Body of pancreas (tissue), 4 donors: ENCODE measurements around the gene GLT8D2. TPM values are rescaled to one million over a fixed set of nuclear protein-coding genes. Genes with fewer than 3 reads are reported as not detected.
A peak's percentile ranks its signal among the peaks of the same experiment; 100 is the strongest.

ENCODE experiments used
- ATAC-seq: fragments of 150-250 bp; one replicate; pipeline ENCODE4 v1.9.1; 2016
- DNase-seq, 4 donors: peaks; one replicate each; pipeline ENCODE4 v3.0.0-alpha.2; 2019
- H3K27ac ChIP-seq, 4 donors: fragments of 200-600 bp; sonication (generic); 1 replicate in 3 of 4; 2 replicates in 1 of 4; pipeline versions ENCODE4 v1.5.1 to v1.6.1; 2016 to 2019; ENCODE audit warnings: mild to moderate bottlenecking in 1 of 4, mixed read lengths in 1 of 4, moderate library complexity in 1 of 4
- H3K27me3 ChIP-seq, 2 donors: fragments of 200-600 bp; sonication (generic); one replicate each; pipeline ENCODE4 v1.6.0; 2016; ENCODE audit warnings: mild to moderate bottlenecking in 1 of 2
- H3K36me3 ChIP-seq, 2 donors: fragments of 200-600 bp; sonication (generic); replicated peaks in 1 of 2; 2 replicates each; pipeline ENCODE4 v1.5.1; 2016; ENCODE audit warnings: low read depth in 2 of 2; ENCODE audit not compliant: insufficient read depth in 1 of 2
- H3K4me1 ChIP-seq: fragments of 200-600 bp; sonication (generic); one replicate; pipeline ENCODE4 v1.6.0; 2016
- H3K4me3 ChIP-seq, 2 donors: fragments of 200-600 bp; sonication (generic); 1 replicate in 1 of 2; 2 replicates in 1 of 2; pipeline ENCODE4 v1.5.1; 2016 to 2019
- H3K9me3 ChIP-seq, 3 donors: fragments of 200-600 bp; sonication (generic); 1 replicate in 2 of 3; 2 replicates in 1 of 3; pipeline ENCODE4 v1.5.1; 2016
- POLR2A ChIP-seq, 3 donors: fragments of 450-650 bp; IDR thresholded peaks; one replicate each; pipeline ENCODE4 v1.6.1; 2016; ENCODE audit warnings: antibody characterized with exemption in 3 of 3, mild to moderate bottlenecking in 2 of 3
- WGBS, 2 donors: methylation state at CpG; one replicate each; pipeline ENCODE4 v1.1.5; 2017; 5-methylcytosine and 5-hydroxymethylcytosine counted together
- intact Hi-C: fragments of 100-400 bp; cut with DNase I; formaldehyde crosslinking; loops from one replicate; pipeline ENCODE4 v1.15.1; 2023
- total RNA-seq, 2 donors: library from RNA; depleted of rRNA; stranded (reverse); fragments of >200 nt; gene quantifications; one replicate each; pipeline ENCODE4 v1.1.0, GENCODE V29; 2016
- TF ChIP-seq, protein P1 (sequence below), 7 experiments: fragments of 450-650 bp in 4 of 7; fragments of 200-600 bp in 3 of 7; sonication (generic) in 3 of 7; IDR thresholded peaks; one replicate each; pipeline ENCODE4 v1.5.1; 2016 to 2019; ENCODE audit warnings: antibody characterized with exemption in 7 of 7

Gene GLT8D2
- total RNA-seq, 2 donors from 2014 or later = 0.99 to 6.0 TPM

DNA sequence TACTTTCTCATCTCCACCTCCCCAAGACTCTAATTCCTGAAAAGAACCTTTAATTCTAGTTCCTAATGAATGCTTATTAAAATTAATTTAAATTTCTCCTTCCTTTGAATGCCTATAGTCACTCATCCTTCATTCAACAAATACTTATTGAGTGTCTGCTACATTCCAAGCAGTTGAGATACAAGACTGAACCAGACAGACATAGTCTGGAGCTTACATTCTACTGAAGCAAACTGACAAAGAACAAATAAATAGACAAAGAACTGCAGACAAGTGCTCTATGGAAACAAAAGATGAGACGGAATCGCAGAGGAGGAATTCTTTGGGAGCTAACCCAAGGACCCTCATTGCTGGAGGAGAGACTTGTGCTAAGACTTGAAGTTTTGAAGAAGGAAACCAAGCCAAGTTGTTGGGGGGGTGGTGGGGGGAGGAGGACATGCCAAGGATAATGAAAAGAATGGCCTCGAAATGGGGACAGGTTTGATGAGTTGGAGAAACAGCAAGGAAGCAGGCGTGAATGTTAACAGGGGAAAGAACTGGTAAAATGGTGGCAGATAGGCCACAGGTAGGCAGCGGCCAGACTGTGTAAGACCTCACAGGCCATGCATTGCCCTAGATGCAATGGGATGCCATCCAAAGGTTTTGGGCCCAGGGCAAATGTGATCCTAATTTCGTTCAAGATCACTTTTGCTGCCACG lies 94.0 kb downstream of the GLT8D2 start:
- peak overlapping the region in 3 of 4 donors; percentile 72 to 96 (median 92) for H3K27ac ChIP-seq
- intact Hi-C loops = no loop called here
- no peaks in the 10 kb centered on the region for H3K27me3 ChIP-seq
- H3K4me1 ChIP-seq = peaks cover 21% of the 10 kb centered on the region
- no peak for ATAC-seq
- no peaks in the 10 kb centered on the region for H3K9me3 ChIP-seq
- H3K4me3 ChIP-seq = peak overlapping the region; percentile 43 to 47
- H3K36me3 ChIP-seq = peaks cover 5% of the 10 kb centered on the region in 2 donors
- no peak for DNase-seq
- WGBS, 2 donors = 25 to 30% methylated on average over 7 of the region's 7 CpGs
- TF ChIP-seq, protein P1, sequence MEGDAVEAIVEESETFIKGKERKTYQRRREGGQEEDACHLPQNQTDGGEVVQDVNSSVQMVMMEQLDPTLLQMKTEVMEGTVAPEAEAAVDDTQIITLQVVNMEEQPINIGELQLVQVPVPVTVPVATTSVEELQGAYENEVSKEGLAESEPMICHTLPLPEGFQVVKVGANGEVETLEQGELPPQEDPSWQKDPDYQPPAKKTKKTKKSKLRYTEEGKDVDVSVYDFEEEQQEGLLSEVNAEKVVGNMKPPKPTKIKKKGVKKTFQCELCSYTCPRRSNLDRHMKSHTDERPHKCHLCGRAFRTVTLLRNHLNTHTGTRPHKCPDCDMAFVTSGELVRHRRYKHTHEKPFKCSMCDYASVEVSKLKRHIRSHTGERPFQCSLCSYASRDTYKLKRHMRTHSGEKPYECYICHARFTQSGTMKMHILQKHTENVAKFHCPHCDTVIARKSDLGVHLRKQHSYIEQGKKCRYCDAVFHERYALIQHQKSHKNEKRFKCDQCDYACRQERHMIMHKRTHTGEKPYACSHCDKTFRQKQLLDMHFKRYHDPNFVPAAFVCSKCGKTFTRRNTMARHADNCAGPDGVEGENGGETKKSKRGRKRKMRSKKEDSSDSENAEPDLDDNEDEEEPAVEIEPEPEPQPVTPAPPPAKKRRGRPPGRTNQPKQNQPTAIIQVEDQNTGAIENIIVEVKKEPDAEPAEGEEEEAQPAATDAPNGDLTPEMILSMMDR (IDR thresholded peaks at IDR 0.05) = no peak
- TF ChIP-seq POLR2A (IDR thresholded peaks at IDR 0.05) = no peak

GRCh38 chr12:103952497-103952896 lies 97.5 kb downstream of the GLT8D2 start:
- DNase-seq (no peak), ATAC-seq (no peak)
- Histone ChIP-seq H3K9me3 (no peaks in the 10 kb centered on the region), H3K36me3 (peaks cover 5 to 21% of the 10 kb centered on the region in 2 donors), H3K4me1 (peaks cover 20% of the 10 kb centered on the region), H3K27me3 (no peaks in the 10 kb centered on the region), H3K4me3 (no peak overlapping the region), H3K27ac (no peak overlapping the region)
- no peak for TF ChIP-seq POLR2A (IDR thresholded peaks at IDR 0.05)
- TF ChIP-seq, protein P1 (IDR thresholded peaks at IDR 0.05) = no peak
- WGBS, 2 donors = 72 to 77% methylated on average over 1 of the region's 1 CpG
- intact Hi-C loops = no loop called here

GRCh38 chr12:103948746-103949406 lies 101.1 kb downstream of the GLT8D2 start:
- H3K27ac ChIP-seq = no peak overlapping the region
- 76 to 79% methylated on average over 13 of the region's 13 CpGs for WGBS, 2 donors

DNA sequence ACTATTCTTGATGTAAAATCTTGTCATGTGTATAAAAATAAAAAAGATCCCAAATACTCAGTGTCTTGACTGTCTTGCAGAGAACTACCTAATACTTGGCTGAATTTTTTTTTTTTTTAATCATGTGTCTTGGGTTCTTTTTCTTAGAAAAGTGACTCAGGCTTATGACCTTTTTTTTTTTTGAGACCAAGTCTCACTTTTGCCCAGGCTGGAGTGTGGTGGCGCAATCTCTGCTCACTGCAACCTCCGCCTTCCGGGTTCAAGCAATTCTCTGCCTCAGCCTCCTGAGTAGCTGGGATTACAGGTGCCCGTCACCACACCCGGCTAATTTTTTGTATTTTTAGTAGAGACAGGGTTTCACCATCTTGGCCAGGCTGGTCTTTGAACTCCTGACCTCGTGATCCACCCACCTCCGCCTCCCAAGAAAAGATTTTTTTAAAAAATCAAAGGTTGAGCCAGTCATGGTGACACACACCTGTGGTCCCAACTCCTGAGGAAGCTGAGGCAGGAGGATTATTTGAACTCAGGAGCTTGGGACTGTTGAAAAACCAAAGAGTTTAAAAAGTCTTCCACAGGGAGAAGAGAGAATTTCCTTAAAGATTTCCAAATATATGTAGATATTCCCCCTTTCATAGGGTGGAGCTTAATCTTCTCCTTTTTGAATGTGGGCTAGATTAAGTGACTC lies 102.0 kb downstream of the GLT8D2 start:
- DNase-seq (no peak), ATAC-seq (no peak)
- Histone ChIP-seq H3K27ac (no peak overlapping the region), H3K27me3 (no peaks in the 10 kb centered on the region), H3K4me1 (no peaks in the 10 kb centered on the region), H3K36me3 (peaks cover 16 to 53% of the 10 kb centered on the region in 2 donors), H3K9me3 (no peaks in the 10 kb centered on the region), H3K4me3 (no peak overlapping the region)
- no peak for TF ChIP-seq POLR2A (IDR thresholded peaks at IDR 0.05)
- TF ChIP-seq, protein P1 (IDR thresholded peaks at IDR 0.05) = no peak
- 90 to 91% methylated on average over 7 of the region's 7 CpGs for WGBS, 2 donors
- intact Hi-C loops = no loop called here

More at GRCh38 chr12:103948746-103949406, 101.1 kb downstream of the GLT8D2 start:
- no peak for ATAC-seq
- TF ChIP-seq, protein P1 (IDR thresholded peaks at IDR 0.05) = no peak
- TF ChIP-seq POLR2A (IDR thresholded peaks at IDR 0.05) = no peak
- H3K4me3 ChIP-seq = no peak overlapping the region
- H3K27me3 ChIP-seq = no peaks in the 10 kb centered on the region
- peaks cover 12 to 45% of the 10 kb centered on the region in 2 donors for H3K36me3 ChIP-seq
- intact Hi-C loops = no loop called here
- DNase-seq = no peak
- H3K4me1 ChIP-seq = no peaks in the 10 kb centered on the region
- no peaks in the 10 kb centered on the region for H3K9me3 ChIP-seq
